Measurements from ENCODE around the gene RBAK. TPM values are rescaled to one million over a fixed set of nuclear protein-coding genes. Genes with fewer than 3 reads are reported as not detected.
"Not testable (repeated sequence)": the region's sequence is repeated elsewhere in the genome, so short reads cannot be mapped to it uniquely, and the experiment has no call there.

Gene RBAK
- total RNA-seq, 1 donor from 2014 or later = 16.4 TPM

GRCh38 chr7:4999369-4999950, 46.2 kb upstream of the RBAK start:
- no peak overlapping the region for H3K27ac Mint-ChIP-seq (ENCODE audit: unreplicated experiment)
- peak overlapping the region; percentile 64 for H3K4me3 Mint-ChIP-seq (ENCODE audit: unreplicated experiment)
- no peaks in the 10 kb centered on the region for H3K9me3 Mint-ChIP-seq (ENCODE audit: unreplicated experiment)
- peaks cover 2% of the 10 kb centered on the region for H3K27me3 Mint-ChIP-seq (ENCODE audit: unreplicated experiment)
- DNase-seq (ENCODE audit: low spot score) = no peak
- peaks cover 2% of the 10 kb centered on the region for H3K4me1 Mint-ChIP-seq (ENCODE audit: unreplicated experiment)
- TF ChIP-seq, protein P1, sequence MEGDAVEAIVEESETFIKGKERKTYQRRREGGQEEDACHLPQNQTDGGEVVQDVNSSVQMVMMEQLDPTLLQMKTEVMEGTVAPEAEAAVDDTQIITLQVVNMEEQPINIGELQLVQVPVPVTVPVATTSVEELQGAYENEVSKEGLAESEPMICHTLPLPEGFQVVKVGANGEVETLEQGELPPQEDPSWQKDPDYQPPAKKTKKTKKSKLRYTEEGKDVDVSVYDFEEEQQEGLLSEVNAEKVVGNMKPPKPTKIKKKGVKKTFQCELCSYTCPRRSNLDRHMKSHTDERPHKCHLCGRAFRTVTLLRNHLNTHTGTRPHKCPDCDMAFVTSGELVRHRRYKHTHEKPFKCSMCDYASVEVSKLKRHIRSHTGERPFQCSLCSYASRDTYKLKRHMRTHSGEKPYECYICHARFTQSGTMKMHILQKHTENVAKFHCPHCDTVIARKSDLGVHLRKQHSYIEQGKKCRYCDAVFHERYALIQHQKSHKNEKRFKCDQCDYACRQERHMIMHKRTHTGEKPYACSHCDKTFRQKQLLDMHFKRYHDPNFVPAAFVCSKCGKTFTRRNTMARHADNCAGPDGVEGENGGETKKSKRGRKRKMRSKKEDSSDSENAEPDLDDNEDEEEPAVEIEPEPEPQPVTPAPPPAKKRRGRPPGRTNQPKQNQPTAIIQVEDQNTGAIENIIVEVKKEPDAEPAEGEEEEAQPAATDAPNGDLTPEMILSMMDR (IDR thresholded peaks at IDR 0.05; ENCODE audit: unreplicated experiment) = no peak
- peaks cover 45% of the 10 kb centered on the region for H3K36me3 Mint-ChIP-seq (ENCODE audit: low read depth, unreplicated experiment)

- no peak overlapping the region for H3K27ac Mint-ChIP-seq (ENCODE audit: unreplicated experiment)
- DNase-seq (ENCODE audit: low spot score) = no peak
Observed at GRCh38 chr7:5001003-5001402, 44.7 kb upstream of the RBAK start.

DNA sequence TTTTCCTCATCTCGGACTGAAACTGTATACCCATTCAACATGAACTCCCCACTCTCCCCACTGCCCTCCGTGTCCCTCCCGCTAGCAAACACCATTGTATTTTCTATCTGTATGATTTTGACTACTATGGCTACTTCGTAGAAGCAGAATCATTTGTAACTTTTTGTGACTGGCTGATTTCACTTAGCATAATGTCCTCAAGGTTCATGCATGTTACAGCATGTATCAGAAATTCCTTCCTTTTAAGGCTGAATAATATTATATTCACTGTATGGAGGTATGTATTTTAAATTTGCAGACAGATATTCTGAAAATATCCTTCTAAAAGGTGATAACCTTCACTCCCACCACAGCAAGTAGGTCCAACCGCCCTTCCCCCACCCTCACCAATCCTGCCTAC, 43.7 kb upstream of the RBAK start:
- DNase-seq (ENCODE audit: low spot score) = no peak
- Mint-ChIP-seq H3K36me3 (ENCODE audit: low read depth, unreplicated experiment) (peaks cover 31% of the 10 kb centered on the region), H3K4me1 (ENCODE audit: unreplicated experiment) (peaks cover 2% of the 10 kb centered on the region), H3K27ac (ENCODE audit: unreplicated experiment) (no peak overlapping the region), H3K9me3 (ENCODE audit: unreplicated experiment) (no peaks in the 10 kb centered on the region), H3K27me3 (ENCODE audit: unreplicated experiment) (peaks cover 2% of the 10 kb centered on the region), H3K4me3 (ENCODE audit: unreplicated experiment) (no peak overlapping the region)
- TF ChIP-seq, protein P1 (IDR thresholded peaks at IDR 0.05; ENCODE audit: unreplicated experiment) = no peak

More at GRCh38 chr7:5001003-5001402, 44.7 kb upstream of the RBAK start:
- Mint-ChIP-seq H3K4me1 (ENCODE audit: unreplicated experiment) (peaks cover 2% of the 10 kb centered on the region), H3K4me3 (ENCODE audit: unreplicated experiment) (no peak overlapping the region), H3K9me3 (ENCODE audit: unreplicated experiment) (no peaks in the 10 kb centered on the region), H3K36me3 (ENCODE audit: low read depth, unreplicated experiment) (peaks cover 36% of the 10 kb centered on the region), H3K27me3 (ENCODE audit: unreplicated experiment) (peaks cover 2% of the 10 kb centered on the region)
- TF ChIP-seq, protein P1 (IDR thresholded peaks at IDR 0.05; ENCODE audit: unreplicated experiment) = no peak

DNA sequence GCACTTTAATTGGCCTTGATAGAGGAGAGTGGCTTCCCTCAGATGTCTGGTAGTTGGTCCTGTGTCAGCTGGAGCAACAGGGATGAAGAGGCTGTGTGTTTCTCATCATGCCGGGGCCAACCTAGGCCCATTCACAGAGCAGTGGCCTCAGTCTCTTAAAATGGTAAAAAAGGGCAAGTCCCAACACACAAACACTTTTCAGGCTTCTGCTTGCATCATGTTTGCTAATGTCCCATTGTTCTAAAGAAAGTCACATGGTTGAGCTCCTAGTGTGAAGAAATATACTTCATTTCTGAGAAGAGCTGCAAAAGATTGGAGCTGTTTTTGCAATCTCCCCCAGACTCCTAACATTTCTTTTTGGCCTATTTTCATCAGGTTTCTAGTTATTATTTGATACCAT, 40.6 kb upstream of the RBAK start:
- no peak overlapping the region for H3K27ac Mint-ChIP-seq (ENCODE audit: unreplicated experiment)
- no peak overlapping the region for H3K4me3 Mint-ChIP-seq (ENCODE audit: unreplicated experiment)
- H3K9me3 Mint-ChIP-seq (ENCODE audit: unreplicated experiment) = no peaks in the 10 kb centered on the region
- TF ChIP-seq, protein P1 (IDR thresholded peaks at IDR 0.05; ENCODE audit: unreplicated experiment) = no peak
- peaks cover 2% of the 10 kb centered on the region for H3K27me3 Mint-ChIP-seq (ENCODE audit: unreplicated experiment)
- DNase-seq (ENCODE audit: low spot score) = no peak
- no peaks in the 10 kb centered on the region for H3K4me1 Mint-ChIP-seq (ENCODE audit: unreplicated experiment)
- peaks cover 11% of the 10 kb centered on the region for H3K36me3 Mint-ChIP-seq (ENCODE audit: low read depth, unreplicated experiment)

DNA sequence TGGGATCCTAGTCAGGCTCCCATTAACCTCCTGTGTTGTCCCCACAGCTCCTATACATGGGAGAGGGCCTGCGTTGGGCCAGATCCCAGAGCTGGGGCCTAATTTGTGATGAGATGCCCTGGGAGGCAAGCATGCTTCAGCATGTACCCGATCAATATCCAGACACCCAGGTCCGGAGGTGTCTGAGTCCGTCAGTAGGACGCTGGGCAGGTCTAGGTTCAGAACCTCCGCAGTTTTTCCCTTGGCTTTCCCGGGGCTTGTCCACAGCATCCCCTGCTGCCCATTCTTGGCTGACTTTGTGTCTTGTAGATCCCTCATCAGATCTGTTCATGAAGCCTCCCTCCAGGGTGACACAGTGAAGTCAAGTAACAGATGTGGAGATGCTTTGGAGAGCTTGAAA, 32.7 kb upstream of the RBAK start:
- no peak for DNase-seq (ENCODE audit: low spot score)
- no peak overlapping the region for H3K4me3 Mint-ChIP-seq (ENCODE audit: unreplicated experiment)
- no peak overlapping the region for H3K27ac Mint-ChIP-seq (ENCODE audit: unreplicated experiment)
- TF ChIP-seq, protein P1 (IDR thresholded peaks at IDR 0.05; ENCODE audit: unreplicated experiment) = no peak
- H3K27me3 Mint-ChIP-seq (ENCODE audit: unreplicated experiment) = peaks cover 2% of the 10 kb centered on the region
- peaks cover 6% of the 10 kb centered on the region for H3K4me1 Mint-ChIP-seq (ENCODE audit: unreplicated experiment)
- peaks cover 29% of the 10 kb centered on the region for H3K36me3 Mint-ChIP-seq (ENCODE audit: low read depth, unreplicated experiment)
- H3K9me3 Mint-ChIP-seq (ENCODE audit: unreplicated experiment) = peaks cover 5% of the 10 kb centered on the region

DNA sequence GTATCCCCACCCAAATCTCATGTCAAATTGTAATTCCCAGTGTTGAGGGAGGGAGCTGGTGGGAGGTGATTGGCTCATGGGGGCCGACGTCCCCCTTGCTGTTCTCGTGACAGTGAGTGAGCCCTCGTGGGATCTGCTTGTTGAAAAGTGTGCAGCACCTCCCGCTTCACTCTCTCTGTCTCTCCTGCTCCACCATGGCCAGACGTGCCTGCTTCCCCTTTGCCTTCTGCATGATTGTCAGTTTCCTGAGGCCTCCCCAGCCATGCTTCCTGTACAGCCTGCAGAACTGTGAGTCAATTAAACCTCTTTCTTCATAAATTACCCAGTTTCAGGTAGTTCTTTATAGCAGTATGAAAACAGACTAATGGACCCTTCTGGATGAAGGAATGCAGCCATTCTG, 29.7 kb upstream of the RBAK start:
- H3K4me1 Mint-ChIP-seq (ENCODE audit: unreplicated experiment); DNase-seq (ENCODE audit: low spot score); H3K9me3 Mint-ChIP-seq (ENCODE audit: unreplicated experiment); H3K27ac Mint-ChIP-seq (ENCODE audit: unreplicated experiment); H3K27me3 Mint-ChIP-seq (ENCODE audit: unreplicated experiment); H3K4me3 Mint-ChIP-seq (ENCODE audit: unreplicated experiment): not testable (repeated sequence)
- H3K36me3 Mint-ChIP-seq (ENCODE audit: low read depth, unreplicated experiment) = peaks cover 27% of the 10 kb centered on the region

DNA sequence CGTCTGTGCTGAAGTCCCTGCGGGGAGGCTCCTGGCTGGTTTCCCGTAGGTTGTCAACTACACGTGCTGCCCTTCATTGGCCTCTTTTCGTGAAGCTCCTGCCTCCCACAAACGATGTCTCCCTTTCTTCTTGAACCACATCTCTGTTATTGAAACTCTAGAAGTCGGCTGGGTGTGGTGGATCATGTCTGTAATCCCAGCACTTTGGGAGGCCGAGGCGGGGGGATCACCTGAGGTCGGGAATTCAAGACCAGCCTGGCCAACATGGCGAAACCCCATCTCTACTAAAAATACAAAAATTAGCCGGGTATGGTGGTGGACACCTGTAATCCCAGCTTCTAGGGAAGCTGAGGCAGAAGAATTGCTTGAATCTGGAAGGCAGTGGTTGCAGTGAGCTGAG, 28.0 kb upstream of the RBAK start:
- H3K9me3 Mint-ChIP-seq (ENCODE audit: unreplicated experiment); H3K4me3 Mint-ChIP-seq (ENCODE audit: unreplicated experiment); H3K27me3 Mint-ChIP-seq (ENCODE audit: unreplicated experiment); DNase-seq (ENCODE audit: low spot score); H3K4me1 Mint-ChIP-seq (ENCODE audit: unreplicated experiment); H3K27ac Mint-ChIP-seq (ENCODE audit: unreplicated experiment): not testable (repeated sequence)
- peaks cover 21% of the 10 kb centered on the region for H3K36me3 Mint-ChIP-seq (ENCODE audit: low read depth, unreplicated experiment)

Measured in endothelial cell (in vitro differentiated cells).